Pancreas (tissue), 10 donors: ENCODE measurements around the gene OR1D2. TPM values are rescaled to one million over a fixed set of nuclear protein-coding genes. Genes with fewer than 3 reads are reported as not detected.

ENCODE experiments used
- ATAC-seq, 4 donors: fragments of 200-7000 bp; cut with Tn5 transposase; one replicate each; pipeline versions ENCODE4 v1.8.0 to v1.9.1; 2020; ENCODE audit warnings: mild to moderate bottlenecking in 4 of 4, moderate library complexity in 4 of 4
- DNase-seq, 6 donors: peaks; one replicate each; pipeline ENCODE4 v3.0.0-alpha.2; 2020
- FAIRE-seq: peaks from 2 replicates; lab custom pipeline; 2012; peaks lifted over from hg19 to GRCh38; lab: Jason Lieb, UNC
- H3K27ac ChIP-seq, 4 donors: fragments of 200-600 bp; sonication (generic); 1 replicate in 3 of 4; 2 replicates in 1 of 4; pipeline versions ENCODE4 v1.5.0 to v1.8.0; 2020
- H3K27me3 ChIP-seq, 4 donors: fragments of 200-600 bp; one replicate each; pipeline ENCODE4 v1.8.0; 2021
- H3K36me3 ChIP-seq, 3 donors: fragments of 200-600 bp; sonication (generic) in 1 of 3; one replicate each; pipeline versions ENCODE4 v1.5.0 to v1.8.0; 2020 to 2021
- H3K4me1 ChIP-seq, 3 donors: fragments of 200-600 bp; one replicate each; pipeline ENCODE4 v1.8.0; 2021
- H3K4me3 ChIP-seq, 4 donors: fragments of 200-600 bp; sonication (generic) in 2 of 4; one replicate each; pipeline versions ENCODE4 v1.5.0 to v1.8.0; 2020 to 2021
- H3K9me3 ChIP-seq, 4 donors: fragments of 200-600 bp; one replicate each; pipeline ENCODE4 v1.8.0; 2021
- WGBS, 2 donors: extraction: QIAGEN DNeasy Blood & Tissue Kit; methylation state at CpG; one replicate each; pipeline ENCODE4 v1.1.7; 2013; 5-methylcytosine and 5-hydroxymethylcytosine counted together
- intact Hi-C, 3 donors: fragments of 100-400 bp; cut with DNase I; formaldehyde crosslinking; loops; one replicate each; pipeline versions ENCODE4 v1.11.1 to v1.14.2; 2022
- polyA plus RNA-seq, 2 donors: library from polyadenylated mRNA; stranded (reverse); fragments of 200-250 nt; gene quantifications; one replicate each; pipeline ENCODE4 v1.2.3, GENCODE V29; 2013
- total RNA-seq, 6 donors: library from RNA; stranded (reverse); fragmentation: NEBNext Ultra II Directional in 4 of 6; extraction: Animal tissue kit (Norgen Biotek cat#: 25700) in 4 of 6; gene quantifications; one replicate each; pipeline versions ENCODE4 v1.2.1 to v1.2.4, GENCODE V29; 2021 to 2023
- TF ChIP-seq, protein P1 (sequence below), 4 donors: fragments of 200-600 bp; sonication (generic) in 3 of 4; IDR thresholded peaks; one replicate each; pipeline versions ENCODE4 v1.5.0 to v1.8.0; 2021; ENCODE audit warnings: antibody characterized with exemption in 4 of 4
- donor health status: healthy with polysubstance abuse.
- donor health status: DM: no; HTN: no; CAD: no; lungs with moderate emphysema.
- donor health status: DM: no; HTN: no; CAD: no.
- donor health status: control.
- donor health status: control.
- donor health status: Bipolar disorder and iron deficiency.
- donor health status: DM: yes; HTN: yes; CAD: no.
- donor health status: DM: no; HTN: no; CAD: no.
- donor health status: DM: no; HTN: no; CAD: no.
- donor health status: DM: yes; HTN: yes; CAD: no.

OR1D2 gene
- total and polyA plus RNA-seq, 8 donors = not detected

DNA sequence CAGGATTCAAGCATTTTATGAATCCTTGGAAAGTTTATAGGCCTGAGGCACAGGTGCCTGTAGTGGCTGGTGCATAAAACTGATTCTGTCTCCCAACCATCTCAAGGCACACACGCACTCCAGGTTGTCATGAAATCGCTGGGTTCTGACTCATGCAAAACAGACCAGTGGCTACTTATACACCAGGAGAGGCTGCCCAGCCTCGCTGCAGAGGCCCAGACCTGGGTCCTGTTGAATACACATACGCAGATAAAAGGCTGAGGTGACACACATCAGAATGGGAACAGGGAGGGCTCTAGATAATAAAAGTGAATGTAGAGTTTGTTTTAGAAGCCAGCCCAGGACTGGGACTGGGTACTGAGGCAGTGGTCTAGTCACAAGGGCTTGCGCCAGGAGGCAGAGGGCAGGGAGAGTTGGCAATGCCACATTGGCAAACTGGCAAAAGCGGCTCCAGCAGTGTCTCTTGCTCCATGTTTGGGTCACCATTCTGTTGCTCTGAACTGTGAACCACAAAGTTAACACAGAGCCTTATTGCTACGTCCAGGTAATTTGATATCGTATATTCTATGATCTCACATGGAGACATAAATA, 54.4 kb downstream of the OR1D2 start:
- no peaks in the 10 kb centered on the region for H3K36me3 ChIP-seq
- TF ChIP-seq, protein P1, sequence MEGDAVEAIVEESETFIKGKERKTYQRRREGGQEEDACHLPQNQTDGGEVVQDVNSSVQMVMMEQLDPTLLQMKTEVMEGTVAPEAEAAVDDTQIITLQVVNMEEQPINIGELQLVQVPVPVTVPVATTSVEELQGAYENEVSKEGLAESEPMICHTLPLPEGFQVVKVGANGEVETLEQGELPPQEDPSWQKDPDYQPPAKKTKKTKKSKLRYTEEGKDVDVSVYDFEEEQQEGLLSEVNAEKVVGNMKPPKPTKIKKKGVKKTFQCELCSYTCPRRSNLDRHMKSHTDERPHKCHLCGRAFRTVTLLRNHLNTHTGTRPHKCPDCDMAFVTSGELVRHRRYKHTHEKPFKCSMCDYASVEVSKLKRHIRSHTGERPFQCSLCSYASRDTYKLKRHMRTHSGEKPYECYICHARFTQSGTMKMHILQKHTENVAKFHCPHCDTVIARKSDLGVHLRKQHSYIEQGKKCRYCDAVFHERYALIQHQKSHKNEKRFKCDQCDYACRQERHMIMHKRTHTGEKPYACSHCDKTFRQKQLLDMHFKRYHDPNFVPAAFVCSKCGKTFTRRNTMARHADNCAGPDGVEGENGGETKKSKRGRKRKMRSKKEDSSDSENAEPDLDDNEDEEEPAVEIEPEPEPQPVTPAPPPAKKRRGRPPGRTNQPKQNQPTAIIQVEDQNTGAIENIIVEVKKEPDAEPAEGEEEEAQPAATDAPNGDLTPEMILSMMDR (IDR thresholded peaks at IDR 0.05) = no peak
- H3K4me1 ChIP-seq = no peaks in the 10 kb centered on the region
- no peak overlapping the region for H3K27ac ChIP-seq
- no peaks in the 10 kb centered on the region for H3K27me3 ChIP-seq
- WGBS, 2 donors = 88 to 89% methylated on average over 8 of the region's 8 CpGs
- no peaks in the 10 kb centered on the region for H3K9me3 ChIP-seq
- ATAC-seq = no peak
- DNase-seq = no peak
- H3K4me3 ChIP-seq = peak overlapping the region in 2 of 4 donors; percentile 46 to 55
- FAIRE-seq = no peak
- intact Hi-C loops = loop anchor here in 1 of 3 donors (10.0 kb wide), 1 partner anchor 595 kb away; no protein-coding TSS in a partner anchor

DNA sequence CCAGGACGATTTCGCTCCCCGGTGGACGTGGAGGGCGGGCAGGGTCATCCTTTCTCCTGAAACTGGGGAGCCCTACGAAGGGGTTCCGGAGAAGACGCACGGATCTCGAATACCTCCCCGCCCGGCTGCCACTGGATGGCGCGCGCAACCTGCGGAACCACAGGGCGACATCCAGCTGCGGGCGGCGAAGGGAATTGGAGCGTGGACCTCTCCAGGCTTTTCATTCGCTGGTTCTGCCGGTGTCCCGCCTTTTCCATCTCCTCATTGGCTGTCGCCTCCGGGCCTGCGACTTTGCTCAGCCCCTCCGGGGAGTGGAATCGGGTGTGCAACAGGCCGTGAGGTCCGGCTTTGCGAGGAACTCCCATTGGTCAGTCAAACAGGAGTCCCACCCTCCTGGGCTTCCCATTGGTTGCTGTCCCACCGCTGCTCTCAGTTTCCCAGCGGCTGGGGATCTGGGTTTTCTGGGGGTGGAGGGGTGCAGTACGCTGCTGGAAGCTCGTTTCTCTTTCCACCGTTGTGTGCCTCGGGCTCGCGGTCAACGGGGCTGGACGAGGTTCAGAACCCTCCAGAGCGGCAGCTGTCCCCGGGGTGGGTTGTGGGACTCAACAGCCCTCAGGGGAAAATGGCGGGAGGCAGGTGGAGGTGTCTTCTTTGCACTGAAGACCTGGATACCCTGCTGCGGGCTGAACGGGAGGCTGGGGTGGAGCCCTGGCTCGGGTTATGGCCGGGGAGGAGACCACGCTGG, 55.3 kb downstream of the OR1D2 start:
- intact Hi-C loops = loop anchor here in 1 of 3 donors (10.0 kb wide), 1 partner anchor 596 kb away; no protein-coding TSS in a partner anchor
- H3K36me3 ChIP-seq = no peaks in the 10 kb centered on the region
- FAIRE-seq (peak; percentile 90), DNase-seq (peak; percentile 92 to 99 (median 94)), ATAC-seq (peak; percentile 98 to 99 (median 99))
- H3K4me1 ChIP-seq = no peaks in the 10 kb centered on the region
- H3K9me3 ChIP-seq = no peaks in the 10 kb centered on the region
- peak overlapping the region; percentile 13 to 74 (median 36) for H3K27ac ChIP-seq
- H3K4me3 ChIP-seq = peak overlapping the region; percentile 40 to 55 (median 50)
- TF ChIP-seq, protein P1 (IDR thresholded peaks at IDR 0.05) = peak in 3 of 4 donors; percentile 25 to 52 (median 43)
- 0 to 1% methylated on average over 48 to 50 of the region's 50 CpGs for WGBS, 2 donors
- no peaks in the 10 kb centered on the region for H3K27me3 ChIP-seq

DNA sequence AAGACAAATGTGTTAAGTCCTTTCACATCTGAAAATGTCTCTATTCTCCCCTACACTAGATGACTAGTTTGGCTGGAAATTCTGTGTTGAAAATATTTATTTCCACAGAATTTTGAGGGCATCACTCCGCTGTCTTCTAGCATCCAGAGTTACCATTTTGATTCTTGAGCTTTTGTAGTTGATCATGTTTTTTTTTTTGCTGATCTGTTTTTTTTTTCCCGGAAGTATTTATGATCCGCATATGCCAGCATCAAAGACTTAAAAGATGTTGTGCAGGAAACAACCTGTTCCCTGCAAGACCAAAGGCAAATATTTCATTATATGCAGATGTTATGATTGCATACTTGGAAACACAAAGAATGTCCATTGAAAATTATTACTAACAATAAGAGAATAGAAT, 57.5 kb downstream of the OR1D2 start:
- WGBS, 2 donors = 81 to 85% methylated on average over 3 of the region's 3 CpGs
- TF ChIP-seq, protein P1 (IDR thresholded peaks at IDR 0.05) = no peak
- Histone ChIP-seq H3K9me3 (no peaks in the 10 kb centered on the region), H3K4me3 (no peak overlapping the region), H3K36me3 (no peaks in the 10 kb centered on the region), H3K4me1 (no peaks in the 10 kb centered on the region), H3K27me3 (no peaks in the 10 kb centered on the region), H3K27ac (no peak overlapping the region)
- FAIRE-seq = no peak
- no peak for ATAC-seq
- intact Hi-C loops = loop anchor here in 1 of 3 donors (10.0 kb wide), 1 partner anchor 598 kb away; no protein-coding TSS in a partner anchor
- no peak for DNase-seq

DNA sequence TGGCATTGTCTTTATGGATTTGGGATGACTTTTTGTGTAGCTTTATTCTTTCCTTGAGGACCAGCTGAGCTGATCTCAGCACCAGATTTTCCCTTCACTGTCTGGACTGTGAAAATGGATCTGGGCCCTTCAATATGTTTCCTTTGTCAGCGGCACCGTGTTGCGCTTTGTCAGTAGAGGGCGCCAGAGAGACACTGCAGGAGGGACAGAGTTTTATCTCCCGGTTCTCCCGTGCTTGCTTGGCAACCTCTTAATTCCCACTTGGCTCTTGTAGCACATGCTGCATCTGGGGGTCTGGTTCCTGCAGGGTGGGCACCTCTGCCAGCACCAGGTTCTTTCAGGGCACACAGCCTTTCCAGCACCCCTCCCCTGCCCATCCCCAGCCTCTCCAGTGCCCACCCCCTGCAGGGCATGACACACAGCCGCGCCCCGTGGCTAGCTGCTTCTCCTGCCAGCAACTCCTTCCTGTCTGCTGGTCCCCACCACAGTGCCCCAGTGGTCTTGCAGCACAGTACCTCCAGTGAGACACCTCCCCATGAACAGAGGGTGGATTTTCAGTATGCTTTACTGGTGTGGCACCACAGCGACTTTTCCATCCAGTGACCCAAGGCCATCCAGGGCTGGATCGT, 60.4 kb downstream of the OR1D2 start:
- TF ChIP-seq, protein P1 (IDR thresholded peaks at IDR 0.05) = no peak
- H3K27me3 ChIP-seq = no peaks in the 10 kb centered on the region
- no peaks in the 10 kb centered on the region for H3K36me3 ChIP-seq
- H3K4me1 ChIP-seq = no peaks in the 10 kb centered on the region
- DNase-seq = no peak
- H3K9me3 ChIP-seq = no peaks in the 10 kb centered on the region
- intact Hi-C loops = loop anchor here in 1 of 3 donors (10.0 kb wide), 1 partner anchor 601 kb away; no protein-coding TSS in a partner anchor
- H3K4me3 ChIP-seq = no peak overlapping the region
- 61% methylated on average over 11 of the region's 11 CpGs for WGBS, 2 donors
- no peak for ATAC-seq
- FAIRE-seq = no peak
- H3K27ac ChIP-seq = no peak overlapping the region
